Measurements from ENCODE around the gene BHLHA15. TPM values are rescaled to one million over a fixed set of nuclear protein-coding genes. Genes with fewer than 3 reads are reported as not detected.

Gene BHLHA15
- total RNA-seq, 6 donors from 2014 or later = 2.4 to 20.1 (median 3.5) TPM; not detected in 1

GRCh38 chr7:98229441-98229840 is 18.2 kb downstream of the BHLHA15 start:
- DNase-seq = peak in 1 of 2 donors; percentile 64
- no peak for ATAC-seq (ENCODE audit: low FRiP score in 2 of 2)
- peaks cover 3 to 94% (median 66%) of the 10 kb centered on the region in 4 donors for H3K36me3 ChIP-seq
- TF ChIP-seq CTCF (IDR thresholded peaks at IDR 0.05) = no peak
- TF ChIP-seq POLR2AphosphoS5 (IDR thresholded peaks at IDR 0.05) = no peak
- no peak for TF ChIP-seq POLR2A (IDR thresholded peaks at IDR 0.05)
- TF ChIP-seq EP300 (IDR thresholded peaks at IDR 0.05) = no peak
- no peak overlapping the region for H3K27ac ChIP-seq
- WGBS, 2 donors = 87 to 89% methylated on average over 9 to 11 of the region's 11 CpGs
- H3K4me1 ChIP-seq = no peaks in the 10 kb centered on the region
- no peaks in the 10 kb centered on the region for H3K9me3 ChIP-seq
- H3K4me3 ChIP-seq = no peak overlapping the region
- H3K27me3 ChIP-seq = no peaks in the 10 kb centered on the region

- no peak overlapping the region for H3K27ac ChIP-seq
- no peaks in the 10 kb centered on the region for H3K4me1 ChIP-seq
- peak in 1 of 2 donors; percentile 59 for DNase-seq
- H3K9me3 ChIP-seq = no peaks in the 10 kb centered on the region
- no peak overlapping the region for H3K4me3 ChIP-seq
- 92% methylated on average over 12 to 17 of the region's 17 CpGs for WGBS, 2 donors
- peaks cover 3 to 91% (median 64%) of the 10 kb centered on the region in 4 donors for H3K36me3 ChIP-seq
- ATAC-seq (ENCODE audit: low FRiP score in 2 of 2) = no peak
- TF ChIP-seq POLR2A (IDR thresholded peaks at IDR 0.05) (no peak), POLR2AphosphoS5 (IDR thresholded peaks at IDR 0.05) (no peak), EP300 (IDR thresholded peaks at IDR 0.05) (no peak), CTCF (IDR thresholded peaks at IDR 0.05) (no peak)
- no peaks in the 10 kb centered on the region for H3K27me3 ChIP-seq
These were observed 18.9 kb downstream of the BHLHA15 start for GRCh38 chr7:98229991-98230745.

DNA sequence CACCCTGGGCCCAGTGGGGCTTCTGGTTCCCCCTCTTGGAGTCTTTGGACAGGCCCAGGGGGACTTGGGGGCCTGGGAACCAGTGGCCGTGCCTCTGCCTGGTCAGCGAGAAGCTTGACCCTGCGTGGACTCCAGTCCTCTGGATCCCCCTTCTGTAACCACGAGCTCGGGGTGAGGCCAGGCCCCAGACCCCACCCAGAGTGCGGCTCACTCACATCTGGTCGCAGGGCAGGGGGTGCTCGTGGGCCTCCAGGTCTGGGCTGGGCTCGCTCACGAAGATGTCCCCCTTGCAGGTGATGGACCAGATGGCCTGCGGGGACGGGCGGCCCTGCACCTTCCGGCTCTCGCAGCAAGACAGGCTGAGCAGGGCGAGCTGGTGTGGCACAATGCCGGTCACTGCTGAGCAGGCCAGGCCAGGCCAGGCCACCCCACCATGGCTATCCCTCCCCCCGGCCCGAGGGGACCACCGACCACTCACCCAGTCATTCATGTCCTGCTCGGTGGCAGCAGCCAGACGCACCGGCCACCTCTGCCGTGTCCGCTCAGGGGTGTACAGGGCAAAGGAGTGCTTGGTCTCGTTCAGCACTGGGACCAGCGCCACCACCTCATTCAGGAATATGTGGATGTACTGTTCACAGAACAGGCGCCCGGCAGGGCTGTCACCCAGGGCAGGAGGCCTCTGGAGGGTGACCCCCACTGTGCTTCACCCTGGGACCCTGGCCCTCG is 19.7 kb downstream of the BHLHA15 start:
- peaks cover 3 to 86% (median 61%) of the 10 kb centered on the region in 4 donors for H3K36me3 ChIP-seq
- H3K4me3 ChIP-seq = no peak overlapping the region
- no peaks in the 10 kb centered on the region for H3K4me1 ChIP-seq
- no peak for TF ChIP-seq CTCF (IDR thresholded peaks at IDR 0.05)
- TF ChIP-seq POLR2AphosphoS5 (IDR thresholded peaks at IDR 0.05) = no peak
- TF ChIP-seq EP300 (IDR thresholded peaks at IDR 0.05) = no peak
- TF ChIP-seq POLR2A (IDR thresholded peaks at IDR 0.05) = no peak
- WGBS, 2 donors = 94 to 96% methylated on average over 7 to 15 of the region's 30 CpGs
- no peak for ATAC-seq (ENCODE audit: low FRiP score in 2 of 2)
- H3K27me3 ChIP-seq = no peaks in the 10 kb centered on the region
- DNase-seq = peak in 1 of 2 donors; percentile 79
- H3K9me3 ChIP-seq = no peaks in the 10 kb centered on the region
- H3K27ac ChIP-seq = no peak overlapping the region

DNA sequence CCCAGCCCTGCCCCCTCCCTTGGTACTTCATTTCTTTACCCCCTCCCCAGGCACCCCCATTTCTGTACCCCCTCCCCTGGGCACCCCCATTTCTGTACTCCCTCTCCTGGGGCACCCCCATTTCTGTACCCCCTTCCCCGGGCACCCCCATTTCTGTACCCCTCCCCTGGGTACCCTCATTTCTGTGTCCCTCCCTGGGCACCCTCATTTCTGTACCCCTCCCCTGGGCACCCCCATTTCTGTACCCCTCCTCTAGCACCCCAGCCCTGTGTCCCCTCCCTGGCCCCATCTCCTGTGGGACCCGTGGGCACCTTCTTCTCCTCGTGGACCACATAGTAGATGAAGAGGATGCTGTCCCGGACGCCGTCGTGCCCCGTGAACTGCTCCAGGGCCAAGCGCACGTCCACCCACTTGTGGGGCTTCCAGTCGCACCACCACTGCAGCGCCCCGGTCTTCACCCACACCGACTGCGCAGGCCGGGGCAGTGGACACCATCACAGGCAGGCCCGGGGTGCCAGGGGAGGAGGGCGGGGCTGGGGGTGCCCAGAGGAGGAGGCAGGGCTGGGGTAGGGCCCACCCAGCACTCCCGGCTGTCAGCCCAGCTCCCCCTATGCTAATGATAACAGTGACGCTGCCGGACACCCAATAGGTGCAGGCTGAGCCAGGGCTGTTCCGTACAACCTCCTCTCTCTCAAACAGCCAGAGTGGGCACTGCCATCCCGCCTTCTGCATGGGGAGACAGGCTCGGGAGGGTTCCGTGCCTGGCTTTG is 20.4 kb downstream of the BHLHA15 start:
- peak in 1 of 2 donors; percentile 74 for DNase-seq
- Histone ChIP-seq H3K27ac (no peak overlapping the region), H3K9me3 (no peaks in the 10 kb centered on the region), H3K36me3 (peaks cover 3 to 86% (median 61%) of the 10 kb centered on the region in 4 donors), H3K27me3 (no peaks in the 10 kb centered on the region), H3K4me1 (no peaks in the 10 kb centered on the region), H3K4me3 (no peak overlapping the region)
- ATAC-seq (ENCODE audit: low FRiP score in 2 of 2) = no peak
- TF ChIP-seq POLR2AphosphoS5 (IDR thresholded peaks at IDR 0.05) (no peak), CTCF (IDR thresholded peaks at IDR 0.05) (no peak), EP300 (IDR thresholded peaks at IDR 0.05) (no peak), POLR2A (IDR thresholded peaks at IDR 0.05) (no peak)
- WGBS, 2 donors = 89 to 96% methylated on average over 5 to 19 of the region's 25 CpGs
